Activated CD8-positive, alpha-beta T cell treated with anti-CD3 and anti-CD28 coated beads for 36 hours (primary cell): ENCODE results near the gene NKIRAS2. TPM values are rescaled to one million over a fixed set of nuclear protein-coding genes. Genes with fewer than 3 reads are reported as not detected.

Experiments used
- ATAC-seq: fragments of 200-7000 bp; cut with Tn5 transposase; one replicate; pipeline ENCODE4 v1.10.0; 2021; ENCODE audit warnings: mild to moderate bottlenecking, moderate library complexity
- CTCF ChIA-PET: fragments of 350-600 bp; sonication (Branson Sonifier 250); formaldehyde crosslinking; loops from one replicate; lab custom pipeline; 2021; ENCODE audit warnings: antibody characterized with exemption; lab: Charles Lee
- POLR2A ChIA-PET: fragments of 350-600 bp; sonication (Branson Sonifier 250); formaldehyde crosslinking; loops from one replicate; lab custom pipeline; 2021; ENCODE audit warnings: antibody characterized with exemption; lab: Charles Lee
- DNase-seq: peaks from one replicate; pipeline ENCODE4 v3.0.0-alpha.2; 2020
- H3K27ac Mint-ChIP-seq: one replicate; pipeline ENCODE4 v1.8.0; 2021; ENCODE audit warnings: mild to moderate bottlenecking, mixed read lengths
- H3K27me3 Mint-ChIP-seq: one replicate; pipeline ENCODE4 v1.8.0; 2021; ENCODE audit warnings: mixed read lengths
- H3K36me3 Mint-ChIP-seq: one replicate; pipeline ENCODE4 v1.8.0; 2021; ENCODE audit warnings: low read depth, mixed read lengths
- H3K4me1 Mint-ChIP-seq: one replicate; pipeline ENCODE4 v1.8.0; 2021; ENCODE audit warnings: low read depth, mixed read lengths
- H3K4me3 Mint-ChIP-seq: one replicate; pipeline ENCODE4 v1.8.0; 2021; ENCODE audit warnings: mild to moderate bottlenecking, moderate library complexity, mixed read lengths
- H3K9me3 Mint-ChIP-seq: one replicate; pipeline ENCODE4 v1.8.0; 2021; ENCODE audit warnings: mixed read lengths
- CTCF ChIP-seq: fragments of 200-600 bp; IDR thresholded peaks from one replicate; pipeline ENCODE4 v1.8.0; 2022; ENCODE audit warnings: antibody characterized with exemption, mild to moderate bottlenecking
- intact Hi-C: fragments of 100-400 bp; cut with micrococcal nuclease; formaldehyde crosslinking; loops from one replicate; pipeline ENCODE4 v1.10.0; 2022
- total RNA-seq, 2 experiments: library from RNA; stranded (reverse); gene quantifications; one replicate each; pipeline ENCODE4 v1.2.3, GENCODE V29; 2021

NKIRAS2 gene
- total RNA-seq, 2 experiments from 2014 or later: 13.8 to 15.0 TPM

DNA sequence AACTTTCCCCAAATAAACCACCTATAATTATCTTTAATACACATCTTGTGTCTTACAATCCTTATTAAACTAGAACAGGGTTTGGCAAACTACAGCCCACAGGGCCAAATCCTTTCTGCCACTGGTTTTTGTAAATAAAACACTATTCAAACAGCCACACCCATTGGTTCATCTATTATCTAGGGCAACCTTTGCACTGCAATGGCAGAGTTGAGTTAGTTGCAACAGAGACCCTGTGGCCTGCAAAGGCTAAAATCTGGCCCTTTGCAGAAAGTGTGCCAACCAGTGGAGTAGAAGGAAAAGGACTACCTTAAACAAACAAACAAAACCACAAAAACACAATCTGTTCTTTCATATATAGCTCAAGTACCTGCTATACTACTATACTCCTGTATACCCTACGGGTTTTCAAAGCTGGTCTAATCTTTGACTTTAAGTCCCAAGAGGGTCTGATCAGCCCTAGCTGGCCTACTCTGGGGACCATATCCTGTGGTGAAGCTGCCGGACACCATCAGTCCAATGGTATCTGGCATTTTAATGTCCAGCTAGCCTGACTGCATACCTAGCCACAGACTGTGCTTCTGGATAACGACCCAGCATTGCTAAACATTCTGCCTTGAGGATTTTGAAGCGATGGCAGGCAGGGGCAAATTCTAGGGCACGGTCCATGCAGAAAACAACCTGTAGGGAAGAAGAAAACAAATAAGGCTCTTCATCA, 30.0 kb upstream of the NKIRAS2 start:
- Mint-ChIP-seq H3K9me3 (no peaks in the 10 kb centered on the region), H3K36me3 (peaks cover 54% of the 10 kb centered on the region), H3K27ac (peak overlapping the region; percentile 11), H3K4me3 (no peak overlapping the region), H3K27me3 (no peaks in the 10 kb centered on the region), H3K4me1 (peaks cover 15% of the 10 kb centered on the region)
- no peak for DNase-seq
- no peak for TF ChIP-seq CTCF
- ATAC-seq: no peak
- POLR2A ChIA-PET: interaction anchor here (0.6 to 1.9 kb wide), 4 partner anchors 9 to 133 kb away, joined by 3 to 6 read pairs (median 5); partner anchors contain the start of gene DNAJC7
- CTCF ChIA-PET: interaction anchor here (1.0 kb wide), 1 partner anchor 27 kb away, joined by 3 read pairs; the partner anchor contains the start of gene DNAJC7
- intact Hi-C loops: no loop called here

GRCh38 chr17:41992576-41992975, 27.3 kb upstream of the NKIRAS2 start:
- Mint-ChIP-seq H3K27ac (no peak overlapping the region), H3K4me1 (peaks cover 21% of the 10 kb centered on the region), H3K4me3 (no peak overlapping the region), H3K27me3 (no peaks in the 10 kb centered on the region), H3K36me3 (peaks cover 56% of the 10 kb centered on the region), H3K9me3 (no peaks in the 10 kb centered on the region)
- DNase-seq (no peak), ATAC-seq (no peak)
- no peak for TF ChIP-seq CTCF
- ChIA-PET CTCF (interaction anchor here (0.8 to 0.9 kb wide), 2 partner anchors 24 to 28 kb away, joined by 3 read pairs; partner anchors contain the start of gene NKIRAS2), POLR2A (interaction anchor here (1.0 kb wide), 1 partner anchor 10 kb away, joined by 3 read pairs; no protein-coding TSS in a partner anchor)
- intact Hi-C loops: no loop called here

DNA sequence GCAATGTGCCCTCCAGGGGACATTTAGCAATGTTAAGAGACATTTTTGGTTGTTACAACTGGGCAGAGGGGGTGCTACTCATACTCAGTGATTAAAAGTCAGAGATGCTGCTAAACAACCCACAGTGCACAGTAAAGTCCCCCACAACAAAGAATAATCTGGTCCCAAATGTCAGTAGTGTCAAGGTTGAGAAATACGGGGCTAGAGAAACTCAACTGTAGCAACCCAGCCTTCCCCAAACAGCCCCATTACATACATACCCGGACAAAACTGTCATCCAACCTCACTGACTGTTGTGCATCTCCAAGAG, 23.1 kb upstream of the NKIRAS2 start:
- TF ChIP-seq CTCF: no peak
- ATAC-seq: no peak
- no peak for DNase-seq
- peaks cover 32% of the 10 kb centered on the region for H3K36me3 Mint-ChIP-seq
- ChIA-PET CTCF (interaction anchor here (1.3 kb wide), 1 partner anchor 23 kb away, joined by 3 read pairs; the partner anchor contains the start of gene NKIRAS2), POLR2A (interaction anchor here (0.9 to 1.4 kb wide), 2 partner anchors 9 to 305 kb away, joined by 3 to 4 read pairs; no protein-coding TSS in a partner anchor)
- H3K27ac Mint-ChIP-seq: peak overlapping the region; percentile 82
- no peak overlapping the region for H3K4me3 Mint-ChIP-seq
- H3K9me3 Mint-ChIP-seq: no peaks in the 10 kb centered on the region
- H3K4me1 Mint-ChIP-seq: peaks cover 12% of the 10 kb centered on the region
- no peaks in the 10 kb centered on the region for H3K27me3 Mint-ChIP-seq
- intact Hi-C loops: no loop called here

DNA sequence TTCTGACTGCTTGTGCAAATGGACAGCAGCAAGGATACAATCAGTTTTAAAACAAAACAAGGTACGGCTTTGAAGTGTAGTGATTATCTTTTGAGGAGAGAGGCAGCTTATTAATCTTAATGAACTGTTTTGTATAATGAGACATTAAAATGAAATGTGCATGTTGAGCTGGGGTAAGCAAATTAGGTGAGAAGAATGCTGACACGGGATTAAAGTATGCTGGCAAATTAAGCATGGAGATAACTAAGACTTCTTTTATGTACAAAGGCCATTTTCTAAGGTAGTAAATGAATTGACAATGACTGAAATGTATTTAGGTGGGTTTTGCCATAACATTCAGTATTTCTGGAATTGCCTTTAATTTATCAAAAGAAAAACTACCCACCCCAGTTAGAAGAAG, 21.4 kb upstream of the NKIRAS2 start:
- Mint-ChIP-seq H3K9me3 (no peaks in the 10 kb centered on the region), H3K4me3 (no peak overlapping the region), H3K36me3 (peaks cover 34% of the 10 kb centered on the region), H3K27me3 (no peaks in the 10 kb centered on the region), H3K4me1 (peaks cover 22% of the 10 kb centered on the region), H3K27ac (no peak overlapping the region)
- DNase-seq (no peak), ATAC-seq (no peak)
- no peak for TF ChIP-seq CTCF
- intact Hi-C loops: no loop called here
- ChIA-PET CTCF (interaction anchor here (1.5 kb wide), 1 partner anchor 32 kb away, joined by 4 read pairs; the partner anchor contains the start of gene CNP), POLR2A (interaction anchor here (0.9 kb wide), 1 partner anchor 8 kb away, joined by 3 read pairs; no protein-coding TSS in a partner anchor)
